Measurements from ENCODE around the gene C19orf67.
A peak's percentile ranks its signal among the peaks of the same experiment; 100 is the strongest.

The C19orf67 gene

GRCh38 chr19:14111486-14111885, 25.9 kb upstream of the C19orf67 start:
- no peak for FAIRE-seq
- no peak for DNase-seq (ENCODE audit: insufficient read length, low spot score)

GRCh38 chr19:14110650-14111049, 25.1 kb upstream of the C19orf67 start:
- DNase-seq (ENCODE audit: insufficient read length, low spot score) (no peak), FAIRE-seq (no peak)

GRCh38 chr19:14107581-14108461, 22.2 kb upstream of the C19orf67 start:
- FAIRE-seq (no peak), DNase-seq (ENCODE audit: insufficient read length, low spot score) (no peak)

GRCh38 chr19:14106840-14107239, 21.3 kb upstream of the C19orf67 start:
- no peak for FAIRE-seq

GRCh38 chr19:14105680-14106079, 20.1 kb upstream of the C19orf67 start:
- DNase-seq (ENCODE audit: insufficient read length, low spot score) (no peak), FAIRE-seq (no peak)

More at GRCh38 chr19:14106840-14107239, 21.3 kb upstream of the C19orf67 start:
- DNase-seq (ENCODE audit: insufficient read length, low spot score), result no peak

- FAIRE-seq (no peak), DNase-seq (ENCODE audit: insufficient read length, low spot score) (no peak)
Observed at GRCh38 chr19:14103310-14103709, 17.7 kb upstream of the C19orf67 start.

- no peak for FAIRE-seq
- DNase-seq (ENCODE audit: insufficient read length, low spot score), result no peak
Observed at GRCh38 chr19:14102756-14103155, 17.2 kb upstream of the C19orf67 start.

GRCh38 chr19:14102102-14102696, 16.6 kb upstream of the C19orf67 start:
- FAIRE-seq, result no peak
- DNase-seq (ENCODE audit: insufficient read length, low spot score), result no peak

GRCh38 chr19:14101003-14101545, 15.5 kb upstream of the C19orf67 start:
- DNase-seq (ENCODE audit: insufficient read length, low spot score), result no peak
- no peak for FAIRE-seq

GRCh38 chr19:14097532-14098151, 12.1 kb upstream of the C19orf67 start:
- FAIRE-seq (no peak), DNase-seq (ENCODE audit: insufficient read length, low spot score) (no peak)

GRCh38 chr19:14096272-14096992, 10.8 kb upstream of the C19orf67 start:
- FAIRE-seq (no peak), DNase-seq (ENCODE audit: insufficient read length, low spot score) (no peak)

GRCh38 chr19:14094854-14095253, 9.3 kb upstream of the C19orf67 start:
- no peak for FAIRE-seq
- no peak for DNase-seq (ENCODE audit: insufficient read length, low spot score)

GRCh38 chr19:14093117-14093823, 7.7 kb upstream of the C19orf67 start:
- FAIRE-seq, result no peak
- no peak for DNase-seq (ENCODE audit: insufficient read length, low spot score)

GRCh38 chr19:14091813-14092462, 6.4 kb upstream of the C19orf67 start:
- FAIRE-seq (peak; percentile 80), DNase-seq (ENCODE audit: insufficient read length, low spot score) (peak; percentile 62)

GRCh38 chr19:14091081-14091812, 5.7 kb upstream of the C19orf67 start:
- DNase-seq (ENCODE audit: insufficient read length, low spot score) (peak; percentile 76), FAIRE-seq (no peak)

GRCh38 chr19:14090509-14091080, 5.0 kb upstream of the C19orf67 start, which contains the start of gene SAMD1:
SAMD1 (minus strand) TSS chr19:14090751.
- FAIRE-seq (no peak), DNase-seq (ENCODE audit: insufficient read length, low spot score) (peak; percentile 81)

- FAIRE-seq (no peak), DNase-seq (ENCODE audit: insufficient read length, low spot score) (peak; percentile 75)
Observed at GRCh38 chr19:14089662-14090508, 4.3 kb upstream of the C19orf67 start.

GRCh38 chr19:14089412-14089661, 3.8 kb upstream of the C19orf67 start:
- FAIRE-seq, result peak; percentile 78
- DNase-seq (ENCODE audit: insufficient read length, low spot score), result no peak

Measured in GM19239 (cell line).